Hematopoietic multipotent progenitor cell treated with erythropoietin and hydrocortisone succinate and interleukin-3 and kit ligand, for 4 days (in vitro differentiated cells): ENCODE data around the gene SRL.
A peak's percentile ranks its signal among the peaks of the same experiment; 100 is the strongest.

Experiments used
- DNase-seq: peaks from one replicate; pipeline ENCODE4 v3.0.0-alpha.2; 2015

SRL gene

DNA sequence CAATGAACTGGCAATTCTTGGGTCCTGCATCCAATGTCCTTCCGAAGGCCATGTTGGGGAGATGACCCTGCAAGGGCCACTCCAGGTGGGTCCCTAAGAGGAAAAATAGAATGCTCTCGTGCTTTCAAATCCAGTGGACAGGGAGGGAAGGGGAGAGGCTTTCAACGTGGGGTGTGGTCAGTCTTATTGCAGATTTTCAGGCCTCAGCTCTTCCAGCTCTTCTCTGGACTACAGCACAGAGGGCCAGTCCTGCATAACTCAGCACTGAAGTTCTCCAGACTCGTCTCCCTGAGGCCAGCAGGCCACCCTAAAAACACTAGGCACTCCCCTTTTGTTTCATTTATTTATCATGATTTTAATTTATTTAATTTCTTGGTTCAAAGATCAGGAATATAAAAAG lies 43.1 kb downstream of the SRL start:
- DNase-seq = no peak

DNA sequence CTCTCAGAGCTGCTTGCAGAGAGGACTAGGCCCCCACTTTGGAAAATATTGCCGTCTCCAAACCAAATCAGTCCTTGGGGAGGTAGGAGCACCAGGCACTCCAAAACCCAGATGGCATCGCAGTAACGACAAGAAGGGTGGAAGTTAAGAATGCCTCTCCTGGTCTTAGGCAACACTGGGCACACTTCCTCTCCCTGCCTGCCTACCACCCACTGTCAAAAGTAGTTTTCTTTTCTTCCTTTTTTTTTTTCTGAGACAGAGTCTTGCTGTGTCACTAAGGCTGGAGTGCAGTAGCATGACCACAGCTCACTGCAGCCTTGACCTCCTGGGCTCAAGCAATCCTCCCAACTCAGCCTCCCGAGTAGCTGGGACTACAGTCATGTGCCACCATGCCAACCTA lies 47.2 kb downstream of the SRL start:
- peak; percentile 70 for DNase-seq

GRCh38 chr16:4193920-4194319 lies 48.0 kb downstream of the SRL start:
- DNase-seq = no peak

GRCh38 chr16:4192206-4192605 lies 49.7 kb downstream of the SRL start:
- no peak for DNase-seq

GRCh38 chr16:4190712-4191333 lies 51.1 kb downstream of the SRL start:
- DNase-seq = no peak

DNA sequence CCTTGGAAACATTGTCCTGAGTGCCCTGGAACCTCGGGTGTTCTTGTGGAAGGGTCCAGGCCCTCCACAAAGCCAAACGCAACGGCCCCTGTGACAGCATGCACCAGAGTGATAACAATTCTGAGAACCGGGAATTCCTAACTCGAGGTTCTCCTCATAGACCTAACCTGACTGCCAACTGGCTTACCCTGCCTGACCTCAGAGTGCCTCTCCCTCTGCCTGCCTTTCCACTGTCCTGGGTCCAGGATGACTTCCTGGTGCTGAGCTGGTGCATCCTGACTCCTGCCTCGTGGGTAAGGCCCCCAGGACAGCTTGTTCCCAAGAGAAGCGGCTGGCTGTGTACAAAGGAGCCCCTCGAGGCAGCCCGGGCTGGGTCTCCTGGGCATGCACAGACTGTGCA lies 51.8 kb downstream of the SRL start:
- DNase-seq = no peak

GRCh38 chr16:4184038-4184702 lies 57.7 kb downstream of the SRL start:
- no peak for DNase-seq

- DNase-seq = peak; percentile 96
Measured at GRCh38 chr16:4183237-4184037, 58.4 kb downstream of the SRL start.

DNA sequence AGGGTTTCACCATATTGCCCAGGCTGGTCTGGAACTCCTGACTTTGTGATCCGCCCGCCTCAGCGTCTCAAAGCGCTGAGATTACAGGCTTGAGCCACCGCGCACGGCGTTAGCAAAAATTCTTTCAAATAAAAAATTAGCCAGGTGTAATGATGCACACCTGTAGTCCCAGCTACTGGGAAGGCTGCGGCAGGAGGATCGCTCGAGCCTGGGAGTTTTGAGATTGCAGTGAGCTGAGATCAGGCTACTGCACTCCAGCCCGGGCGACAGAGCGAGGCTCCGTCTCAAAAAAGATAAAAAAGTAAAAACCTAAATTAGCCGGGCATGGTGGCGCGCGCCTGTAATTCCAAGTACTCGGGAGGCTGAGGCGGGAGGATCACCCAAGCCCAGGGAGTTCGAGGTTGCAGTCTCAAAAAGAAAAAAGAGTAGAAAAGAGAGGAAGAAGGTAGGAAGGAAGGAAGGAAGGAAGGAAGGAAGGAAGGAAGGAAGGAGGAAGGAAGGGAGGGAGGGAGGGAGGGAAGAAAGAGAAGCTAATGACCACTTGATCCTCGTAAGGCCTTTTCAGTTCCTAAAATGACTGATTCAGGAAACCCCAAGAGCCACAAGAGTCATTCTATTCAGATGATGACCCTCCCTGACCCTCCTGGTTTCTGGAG lies 59.2 kb downstream of the SRL start:
- DNase-seq = peak; percentile 81

DNA sequence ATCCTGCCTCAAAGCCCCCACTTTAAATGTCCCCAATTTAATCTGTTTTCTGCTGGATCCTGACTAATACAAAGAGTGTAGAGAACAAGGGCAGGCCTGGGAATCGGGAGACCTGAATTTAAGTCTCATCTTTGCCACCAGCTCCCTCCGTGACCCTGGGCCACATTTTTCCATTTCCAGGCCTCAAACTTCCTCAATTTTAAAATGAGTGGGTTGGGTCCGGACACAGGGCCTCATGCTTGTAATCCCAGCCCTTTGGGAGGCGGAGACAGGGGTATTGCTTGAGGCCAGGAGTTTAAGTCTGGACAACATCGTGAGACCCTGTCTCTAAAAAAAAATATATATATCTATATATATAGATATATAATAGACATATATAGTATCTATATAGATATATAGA lies 61.4 kb downstream of the SRL start:
- DNase-seq = no peak

- no peak for DNase-seq
Measured at GRCh38 chr16:4179763-4180260, 62.1 kb downstream of the SRL start.

DNA sequence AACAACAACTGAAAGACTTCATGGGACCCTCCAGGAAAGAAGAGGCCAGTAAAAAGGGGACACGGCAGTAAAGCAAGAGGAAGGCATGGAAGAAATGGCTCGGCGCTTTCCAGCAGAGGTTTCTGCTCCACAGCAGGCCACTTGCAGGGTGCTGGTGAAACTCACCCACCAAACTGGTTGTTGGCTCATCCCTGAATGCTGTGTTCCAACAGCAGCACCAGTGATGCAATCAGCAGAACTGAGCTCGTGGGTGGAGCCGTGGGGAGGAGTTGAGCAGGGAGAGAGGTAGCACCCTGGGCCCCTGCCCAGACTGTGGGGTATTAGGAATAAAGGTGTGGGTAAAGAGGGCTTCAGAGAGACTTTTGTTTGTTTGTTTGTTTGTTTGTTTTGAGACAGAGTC lies 62.9 kb downstream of the SRL start:
- peak; percentile 60 for DNase-seq

DNA sequence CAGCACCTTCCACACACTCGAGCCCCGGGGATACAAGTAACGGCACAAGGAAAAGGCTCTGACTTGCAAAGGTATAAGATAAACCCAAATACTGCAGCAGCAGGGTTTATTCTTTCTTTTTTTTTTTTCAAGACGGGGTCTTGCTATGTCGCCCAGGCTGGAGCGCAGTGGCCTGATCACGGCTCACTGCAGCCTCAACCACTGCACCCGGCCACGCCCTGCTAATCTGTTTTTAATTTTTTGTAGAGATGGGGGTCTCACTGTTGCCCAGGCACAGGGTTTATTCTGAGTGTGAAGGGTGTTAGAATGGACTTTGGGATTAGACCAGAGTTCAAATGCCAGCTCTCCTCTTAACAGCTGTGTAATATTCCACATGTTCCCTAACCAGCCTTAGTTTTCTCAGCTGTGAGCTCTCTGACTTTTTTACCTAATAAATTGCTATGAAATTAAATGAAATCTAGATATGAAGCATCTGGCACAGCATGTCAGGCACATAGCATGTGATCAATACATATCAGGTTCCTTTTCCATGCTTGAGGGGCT lies 63.3 kb downstream of the SRL start:
- DNase-seq = no peak

GRCh38 chr16:4176906-4177417 lies 64.9 kb downstream of the SRL start:
- DNase-seq = no peak

- DNase-seq = no peak
Measured at GRCh38 chr16:4175849-4176248, 66.0 kb downstream of the SRL start.

- DNase-seq = no peak
Measured at GRCh38 chr16:4172070-4172469, 69.8 kb downstream of the SRL start.

DNA sequence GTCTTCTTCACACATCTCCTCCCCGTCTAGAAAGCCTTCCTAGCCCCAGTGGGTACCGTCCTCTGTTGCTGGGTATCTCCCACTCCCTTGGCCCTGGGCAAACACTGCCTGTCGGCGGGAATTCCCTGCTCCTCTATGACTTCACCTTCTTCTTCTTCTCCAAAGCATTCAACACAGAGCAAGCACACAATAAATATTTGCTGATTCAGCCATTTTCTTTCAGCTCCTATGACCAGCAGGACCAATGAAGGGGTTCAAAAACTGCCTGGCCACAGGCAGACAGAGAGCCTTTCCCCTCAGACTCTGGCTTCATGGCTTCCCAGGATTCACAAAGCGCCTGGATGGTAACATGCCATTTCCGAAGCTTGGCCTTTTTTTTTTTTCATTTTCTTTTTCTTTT lies 72.5 kb downstream of the SRL start:
- no peak for DNase-seq

DNA sequence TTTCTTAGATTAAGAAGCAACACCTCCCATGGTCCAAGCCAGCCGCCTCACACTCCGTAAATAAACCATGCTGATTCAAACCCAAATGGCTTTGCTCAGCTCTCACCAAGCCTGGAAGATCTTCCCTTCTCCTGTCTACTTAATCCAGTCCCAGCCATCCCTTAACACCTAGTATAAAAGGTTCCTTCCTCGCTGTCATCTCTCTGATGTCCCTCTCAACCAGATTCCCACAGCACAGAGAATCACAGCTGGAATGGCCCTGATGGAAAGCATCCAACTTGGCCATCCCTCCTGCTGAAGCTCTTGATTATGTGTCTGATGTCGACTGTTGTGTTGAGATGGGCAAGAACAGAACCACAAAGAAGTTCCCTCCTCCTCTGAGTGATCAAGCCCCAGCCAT lies 75.1 kb downstream of the SRL start:
- DNase-seq = no peak

- DNase-seq = no peak
Measured at GRCh38 chr16:4160658-4161430, 81.0 kb downstream of the SRL start.

DNA sequence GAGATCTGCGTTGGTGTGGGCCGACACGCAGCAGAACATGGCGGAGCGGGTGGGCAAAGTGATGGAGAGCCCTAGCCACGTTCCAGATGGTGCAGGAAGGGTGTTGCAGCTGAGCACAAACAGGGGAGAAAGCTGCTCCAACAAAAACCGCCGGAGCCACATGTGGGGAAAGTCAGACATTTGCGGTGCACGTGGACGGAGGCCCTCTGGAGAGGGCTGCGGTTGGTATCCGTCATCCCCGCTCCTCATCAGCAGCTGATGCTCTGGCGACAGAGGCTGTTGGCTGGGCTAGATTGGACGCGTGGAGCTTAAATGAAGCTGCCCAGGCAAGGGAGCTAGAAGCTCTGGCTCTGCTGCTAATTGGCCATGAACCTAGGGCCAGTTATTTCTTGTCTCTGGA lies 82.2 kb downstream of the SRL start:
- DNase-seq = no peak

- no peak for DNase-seq
Measured at GRCh38 chr16:4158143-4159093, 83.5 kb downstream of the SRL start.
